Tibial artery (tissue), 4 donors: ENCODE data around the gene MYH7B.

Experiments used
- DNase-seq, 2 donors: peaks; one replicate each; pipeline ENCODE4 v3.0.0-alpha.2; 2019
- H3K27ac ChIP-seq, 2 donors: fragments of 200-600 bp; sonication (generic) in 1 of 2; 1 replicate in 1 of 2; 2 replicates in 1 of 2; pipeline ENCODE4 v1.5.1; 2018 to 2019; ENCODE audit warnings: mild to moderate bottlenecking in 1 of 2
- H3K27me3 ChIP-seq, 2 donors: fragments of 200-600 bp; sonication (generic) in 1 of 2; one replicate each; pipeline versions ENCODE4 v1.5.1 to v1.6.0; 2016 to 2019
- H3K36me3 ChIP-seq, 3 donors: fragments of 200-600 bp; sonication (generic) in 2 of 3; one replicate each; pipeline ENCODE4 v1.5.1; 2016 to 2019; ENCODE audit warnings: mild to moderate bottlenecking in 2 of 3
- H3K4me1 ChIP-seq, 4 donors: fragments of 200-600 bp; sonication (generic) in 2 of 4; 1 replicate in 3 of 4; 2 replicates in 1 of 4; pipeline ENCODE4 v1.5.1; 2016 to 2019
- H3K4me3 ChIP-seq, 2 donors: fragments of 200-600 bp; sonication (generic) in 1 of 2; 1 replicate in 1 of 2; 2 replicates in 1 of 2; pipeline ENCODE4 v1.5.1; 2018 to 2019; ENCODE audit warnings: mild to moderate bottlenecking in 2 of 2
- H3K9me3 ChIP-seq, 3 donors: fragments of 200-600 bp; sonication (generic) in 1 of 3; one replicate each; pipeline ENCODE4 v1.5.1; 2016 to 2019
- CTCF ChIP-seq, 2 experiments: fragments of 200-600 bp in 1 of 2; fragments of 450-650 bp in 1 of 2; IDR thresholded peaks; one replicate each; pipeline ENCODE4 v1.5.1; 2017 to 2019; ENCODE audit warnings: antibody characterized with exemption in 2 of 2, mild to moderate bottlenecking in 1 of 2, moderate library complexity in 1 of 2
- intact Hi-C: fragments of 100-400 bp; cut with DNase I; formaldehyde crosslinking; loops from one replicate; pipeline ENCODE4 v1.15.0; 2023; ENCODE audit warnings: low total_unique reads

Gene MYH7B

GRCh38 chr20:34938466-34939163 is 17.1 kb upstream of the MYH7B start:
- H3K4me1 ChIP-seq: peaks cover 0 to 5% (median 0%) of the 10 kb centered on the region in 4 donors
- TF ChIP-seq CTCF (IDR thresholded peaks at IDR 0.05): no peak
- H3K9me3 ChIP-seq: no peaks in the 10 kb centered on the region
- H3K36me3 ChIP-seq: peaks cover 8 to 73% (median 37%) of the 10 kb centered on the region in 3 donors
- peak; percentile 62 to 71 for DNase-seq
- intact Hi-C loops: no loop called here
- H3K27ac ChIP-seq: no peak overlapping the region
- H3K4me3 ChIP-seq: no peak overlapping the region
- H3K27me3 ChIP-seq: no peaks in the 10 kb centered on the region

GRCh38 chr20:34940081-34940481 is 15.6 kb upstream of the MYH7B start:
- H3K4me3 ChIP-seq: no peak overlapping the region
- peaks cover 8 to 72% (median 32%) of the 10 kb centered on the region in 3 donors for H3K36me3 ChIP-seq
- peaks cover 0 to 5% (median 0%) of the 10 kb centered on the region in 4 donors for H3K4me1 ChIP-seq
- H3K27ac ChIP-seq: no peak overlapping the region
- TF ChIP-seq CTCF (IDR thresholded peaks at IDR 0.05): no peak
- no peaks in the 10 kb centered on the region for H3K27me3 ChIP-seq
- no peak for DNase-seq
- intact Hi-C loops: no loop called here
- no peaks in the 10 kb centered on the region for H3K9me3 ChIP-seq

- H3K36me3 ChIP-seq: peaks cover 8 to 70% (median 32%) of the 10 kb centered on the region in 3 donors
- H3K27ac ChIP-seq: no peak overlapping the region
- H3K4me3 ChIP-seq: no peak overlapping the region
- H3K9me3 ChIP-seq: no peaks in the 10 kb centered on the region
- intact Hi-C loops: no loop called here
- no peak for TF ChIP-seq CTCF (IDR thresholded peaks at IDR 0.05)
- peaks cover 0 to 5% (median 0%) of the 10 kb centered on the region in 4 donors for H3K4me1 ChIP-seq
- DNase-seq: no peak
- H3K27me3 ChIP-seq: no peaks in the 10 kb centered on the region
These were observed 14.4 kb upstream of the MYH7B start for GRCh38 chr20:34941226-34941625.

GRCh38 chr20:34942301-34942700 is 13.4 kb upstream of the MYH7B start:
- no peak for TF ChIP-seq CTCF (IDR thresholded peaks at IDR 0.05)
- no peak overlapping the region for H3K4me3 ChIP-seq
- H3K4me1 ChIP-seq: peaks cover 0 to 5% (median 0%) of the 10 kb centered on the region in 4 donors
- intact Hi-C loops: no loop called here
- H3K27ac ChIP-seq: no peak overlapping the region
- H3K36me3 ChIP-seq: peaks cover 8 to 65% (median 32%) of the 10 kb centered on the region in 3 donors
- H3K27me3 ChIP-seq: no peaks in the 10 kb centered on the region
- no peaks in the 10 kb centered on the region for H3K9me3 ChIP-seq
- no peak for DNase-seq

- Histone ChIP-seq H3K36me3 (peaks cover 8 to 53% (median 27%) of the 10 kb centered on the region in 3 donors), H3K27me3 (no peaks in the 10 kb centered on the region), H3K4me1 (no peaks in the 10 kb centered on the region), H3K4me3 (no peak overlapping the region), H3K9me3 (no peaks in the 10 kb centered on the region), H3K27ac (no peak overlapping the region)
- DNase-seq: no peak
- no peak for TF ChIP-seq CTCF (IDR thresholded peaks at IDR 0.05)
- intact Hi-C loops: no loop called here
These were observed 11.7 kb upstream of the MYH7B start for GRCh38 chr20:34943808-34944567.
